ENCODE data around the gene OR7D2.

GRCh38 chr19:9148697-9149096 lies 30.1 kb upstream of the OR7D2 start:
- no peak for TF ChIP-seq POLR2A (IDR thresholded peaks at IDR 0.05)
- TF ChIP-seq, protein P1, sequence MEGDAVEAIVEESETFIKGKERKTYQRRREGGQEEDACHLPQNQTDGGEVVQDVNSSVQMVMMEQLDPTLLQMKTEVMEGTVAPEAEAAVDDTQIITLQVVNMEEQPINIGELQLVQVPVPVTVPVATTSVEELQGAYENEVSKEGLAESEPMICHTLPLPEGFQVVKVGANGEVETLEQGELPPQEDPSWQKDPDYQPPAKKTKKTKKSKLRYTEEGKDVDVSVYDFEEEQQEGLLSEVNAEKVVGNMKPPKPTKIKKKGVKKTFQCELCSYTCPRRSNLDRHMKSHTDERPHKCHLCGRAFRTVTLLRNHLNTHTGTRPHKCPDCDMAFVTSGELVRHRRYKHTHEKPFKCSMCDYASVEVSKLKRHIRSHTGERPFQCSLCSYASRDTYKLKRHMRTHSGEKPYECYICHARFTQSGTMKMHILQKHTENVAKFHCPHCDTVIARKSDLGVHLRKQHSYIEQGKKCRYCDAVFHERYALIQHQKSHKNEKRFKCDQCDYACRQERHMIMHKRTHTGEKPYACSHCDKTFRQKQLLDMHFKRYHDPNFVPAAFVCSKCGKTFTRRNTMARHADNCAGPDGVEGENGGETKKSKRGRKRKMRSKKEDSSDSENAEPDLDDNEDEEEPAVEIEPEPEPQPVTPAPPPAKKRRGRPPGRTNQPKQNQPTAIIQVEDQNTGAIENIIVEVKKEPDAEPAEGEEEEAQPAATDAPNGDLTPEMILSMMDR (IDR thresholded peaks at IDR 0.05): no peak

All from vagina (tissue), 2 donors.